Measurements from ENCODE around the gene GNAI3. TPM values are rescaled to one million over a fixed set of nuclear protein-coding genes. Genes with fewer than 3 reads are reported as not detected.

Gene GNAI3
- total RNA-seq, 4 donors from 2014 or later, result 5.9 to 7.2 (median 6.6) TPM

- H3K27ac ChIP-seq (replicated peaks in 1 of 4), result peak overlapping the region in 1 of 4 donors; percentile 11
- peaks cover 34 to 68% (median 66%) of the 10 kb centered on the region in 4 donors for H3K4me1 ChIP-seq
- H3K27me3 ChIP-seq, result no peaks in the 10 kb centered on the region
- intact Hi-C loops (cut with DNase I), result no loop called here
- no peak overlapping the region for H3K4me3 ChIP-seq
- peak; percentile 57 for DNase-seq (ENCODE audit: extremely low spot score)
- H3K9me3 ChIP-seq, result no peaks in the 10 kb centered on the region
- 91% methylated on average over 3 of the region's 3 CpGs for WGBS
- H3K36me3 ChIP-seq, result peaks cover 13 to 21% (median 19%) of the 10 kb centered on the region in 4 donors
- TF ChIP-seq POLR2A (IDR thresholded peaks at IDR 0.05; ENCODE audit: low read depth), result no peak
- no peak for TF ChIP-seq CTCF (IDR thresholded peaks at IDR 0.05)
- TF ChIP-seq POLR2AphosphoS5 (IDR thresholded peaks at IDR 0.05), result no peak
- TF ChIP-seq EP300 (IDR thresholded peaks at IDR 0.05), result no peak
Measured at GRCh38 chr1:109622895-109623294, 74.5 kb downstream of the GNAI3 start.

- Histone ChIP-seq H3K4me3 (peak overlapping the region in 2 of 4 donors; percentile 18 to 20), H3K27ac (replicated peaks in 1 of 4) (peak overlapping the region in 3 of 4 donors; percentile 11 to 55 (median 53)), H3K36me3 (peaks cover 20 to 29% (median 27%) of the 10 kb centered on the region in 4 donors), H3K9me3 (no peaks in the 10 kb centered on the region), H3K4me1 (peaks cover 34 to 68% (median 66%) of the 10 kb centered on the region in 4 donors), H3K27me3 (no peaks in the 10 kb centered on the region)
- TF ChIP-seq EP300 (IDR thresholded peaks at IDR 0.05), result no peak
- no peak for TF ChIP-seq POLR2A (IDR thresholded peaks at IDR 0.05; ENCODE audit: low read depth)
- TF ChIP-seq POLR2AphosphoS5 (IDR thresholded peaks at IDR 0.05), result no peak
- TF ChIP-seq CTCF (IDR thresholded peaks at IDR 0.05), result no peak
- WGBS, result 62% methylated on average over 5 of the region's 11 CpGs
- intact Hi-C loops (cut with DNase I), result no loop called here
- DNase-seq (ENCODE audit: extremely low spot score), result peak; percentile 64
Measured at GRCh38 chr1:109623601-109624161, 75.3 kb downstream of the GNAI3 start.

GRCh38 chr1:109624201-109625010, 76.0 kb downstream of the GNAI3 start:
- WGBS, result 88% methylated on average over 10 of the region's 17 CpGs
- Histone ChIP-seq H3K27me3 (no peaks in the 10 kb centered on the region), H3K36me3 (peaks cover 25 to 37% (median 34%) of the 10 kb centered on the region in 4 donors), H3K4me3 (peak overlapping the region in 2 of 4 donors; percentile 18 to 20), H3K9me3 (no peaks in the 10 kb centered on the region), H3K27ac (replicated peaks in 1 of 4) (peak overlapping the region in 3 of 4 donors; percentile 11 to 55 (median 53)), H3K4me1 (peaks cover 29 to 61% (median 59%) of the 10 kb centered on the region in 4 donors)
- intact Hi-C loops (cut with DNase I), result no loop called here
- peak; percentile 92 for DNase-seq (ENCODE audit: extremely low spot score)
- TF ChIP-seq POLR2AphosphoS5 (IDR thresholded peaks at IDR 0.05) (no peak), CTCF (IDR thresholded peaks at IDR 0.05) (no peak), EP300 (IDR thresholded peaks at IDR 0.05) (no peak), POLR2A (IDR thresholded peaks at IDR 0.05; ENCODE audit: low read depth) (no peak)

GRCh38 chr1:109625176-109625575, 76.8 kb downstream of the GNAI3 start:
- TF ChIP-seq CTCF (IDR thresholded peaks at IDR 0.05) (no peak), EP300 (IDR thresholded peaks at IDR 0.05) (no peak), POLR2AphosphoS5 (IDR thresholded peaks at IDR 0.05) (no peak)
- Histone ChIP-seq H3K27ac (replicated peaks in 1 of 4) (peak overlapping the region in 1 of 4 donors; percentile 36), H3K4me3 (no peak overlapping the region), H3K36me3 (peaks cover 28 to 41% (median 41%) of the 10 kb centered on the region in 4 donors), H3K4me1 (peaks cover 24 to 54% (median 52%) of the 10 kb centered on the region in 4 donors), H3K9me3 (no peaks in the 10 kb centered on the region), H3K27me3 (no peaks in the 10 kb centered on the region)
- no peak for DNase-seq (ENCODE audit: extremely low spot score)
- intact Hi-C loops (cut with DNase I), result no loop called here
- whole genome bisulfite sequencing, result 86% methylated on average over 16 of the region's 16 CpGs

Measured in esophagus muscularis mucosa (tissue), 4 donors.